D341Med (cell line): ENCODE data around the gene SORBS1.
"Not testable (repeated sequence)": the region's sequence is repeated elsewhere in the genome, so short reads cannot be mapped to it uniquely, and the experiment has no call there.

Experiments
- DNase-seq: peaks from one replicate; pipeline ENCODE4 v3.0.0; 2012; ENCODE audit warnings: low spot score

SORBS1 gene

GRCh38 chr10:95388539-95388938 lies 172.6 kb downstream of the SORBS1 start:
- DNase-seq = no peak

- DNase-seq = no peak
These were observed 173.1 kb downstream of the SORBS1 start for GRCh38 chr10:95388109-95388471.

DNA sequence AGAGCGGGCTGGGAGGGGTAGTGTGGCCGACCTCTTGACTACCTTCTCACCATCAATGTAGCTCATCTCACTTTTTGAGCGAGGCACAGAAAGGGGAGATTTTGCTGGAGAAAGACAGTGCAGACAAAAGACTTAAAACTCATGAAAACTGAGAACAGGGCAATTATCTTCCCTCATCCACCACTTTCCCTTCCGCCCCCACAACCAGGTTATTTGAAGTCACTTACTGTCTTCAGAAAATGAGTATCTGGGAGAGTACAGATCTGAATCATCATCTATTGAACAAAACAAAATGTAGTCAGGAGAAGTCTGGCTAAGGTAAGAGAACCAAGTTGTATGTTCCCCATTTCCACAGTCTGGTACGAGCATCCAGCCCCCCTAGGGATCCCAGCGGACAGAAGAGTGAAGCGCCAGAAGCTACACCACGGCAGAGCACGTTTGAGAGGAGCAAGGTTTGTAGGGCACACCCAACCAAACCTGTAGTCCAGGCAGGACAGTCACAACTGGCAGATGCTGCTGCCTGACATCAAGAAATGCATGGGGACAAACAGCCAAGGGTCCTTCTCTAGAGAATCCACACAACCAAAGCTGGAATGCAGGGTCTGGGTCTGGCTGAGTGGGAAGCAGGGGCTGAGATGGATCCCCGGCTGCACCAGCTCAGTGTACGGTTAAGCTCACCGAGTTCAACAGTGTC lies 177.0 kb downstream of the SORBS1 start:
- DNase-seq = no peak

- no peak for DNase-seq
These were observed 178.6 kb downstream of the SORBS1 start for GRCh38 chr10:95382596-95382995.

GRCh38 chr10:95382174-95382573 lies 179.0 kb downstream of the SORBS1 start:
- no peak for DNase-seq

DNA sequence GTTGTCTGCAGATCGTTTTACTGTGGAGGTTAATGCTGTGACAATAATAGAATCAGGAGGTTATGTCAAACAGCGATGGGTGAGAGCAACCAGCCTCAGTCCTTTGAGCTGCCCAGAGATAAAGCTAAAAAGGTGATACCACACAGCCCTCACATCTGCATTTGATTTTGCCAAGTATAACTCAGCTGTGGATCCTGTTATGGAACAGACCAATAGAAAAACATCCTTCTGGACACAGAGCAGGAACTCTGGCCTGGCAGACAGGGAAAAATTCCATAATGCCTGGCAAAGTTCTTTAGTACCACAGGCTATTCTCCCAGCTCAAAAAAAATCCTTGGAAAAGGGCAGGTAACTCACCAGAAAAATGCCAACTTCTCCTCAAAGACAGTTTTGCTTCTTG lies 183.2 kb downstream of the SORBS1 start:
- no peak for DNase-seq

- DNase-seq = no peak
These were observed 185.8 kb downstream of the SORBS1 start for GRCh38 chr10:95375418-95375817.

GRCh38 chr10:95374597-95375209 lies 186.5 kb downstream of the SORBS1 start:
- DNase-seq = peak; percentile 79

DNA sequence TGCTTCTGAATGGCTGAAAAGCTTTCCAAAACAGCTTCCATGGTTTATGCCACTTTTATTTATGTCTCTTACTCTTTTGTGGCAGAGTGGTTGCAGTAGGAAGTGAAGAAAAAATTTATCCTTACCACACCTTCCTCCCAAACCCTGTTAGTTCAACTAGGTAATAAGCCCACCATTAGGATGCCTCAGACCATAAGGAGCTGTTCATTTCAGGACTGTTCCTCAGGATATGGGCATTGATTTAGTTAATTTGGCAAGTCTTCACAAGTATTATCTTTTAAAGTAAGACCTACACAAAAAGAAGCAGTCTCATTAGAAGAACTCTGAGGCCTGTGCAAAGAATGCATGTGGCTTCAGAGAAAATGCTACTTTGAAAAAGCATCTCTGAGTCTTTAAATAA lies 187.5 kb downstream of the SORBS1 start:
- no peak for DNase-seq

- DNase-seq = no peak
These were observed 196.8 kb downstream of the SORBS1 start for GRCh38 chr10:95364342-95364741.

- peak; percentile 38 for DNase-seq
These were observed 197.8 kb downstream of the SORBS1 start for GRCh38 chr10:95363303-95363912.

GRCh38 chr10:95360122-95360714 lies 201.0 kb downstream of the SORBS1 start:
- no peak for DNase-seq

DNA sequence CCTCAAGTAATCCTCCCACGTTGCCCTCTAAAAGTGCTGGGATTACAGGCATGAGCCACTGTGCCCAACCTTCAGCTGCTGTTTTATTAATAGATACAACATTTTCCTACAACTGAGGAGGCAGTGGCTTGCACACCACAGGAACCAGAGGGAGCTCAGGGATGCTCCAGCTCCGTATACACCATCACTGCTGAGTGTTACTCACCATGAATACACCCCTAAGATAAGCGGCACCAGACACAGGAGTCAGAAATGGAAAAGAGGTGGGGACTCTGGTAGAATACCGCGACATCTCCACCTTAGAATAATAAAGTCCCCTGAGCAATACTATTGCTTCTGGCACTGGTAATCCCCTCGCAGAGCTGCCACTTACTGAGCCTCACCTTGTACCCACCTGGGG lies 201.7 kb downstream of the SORBS1 start:
- no peak for DNase-seq

DNA sequence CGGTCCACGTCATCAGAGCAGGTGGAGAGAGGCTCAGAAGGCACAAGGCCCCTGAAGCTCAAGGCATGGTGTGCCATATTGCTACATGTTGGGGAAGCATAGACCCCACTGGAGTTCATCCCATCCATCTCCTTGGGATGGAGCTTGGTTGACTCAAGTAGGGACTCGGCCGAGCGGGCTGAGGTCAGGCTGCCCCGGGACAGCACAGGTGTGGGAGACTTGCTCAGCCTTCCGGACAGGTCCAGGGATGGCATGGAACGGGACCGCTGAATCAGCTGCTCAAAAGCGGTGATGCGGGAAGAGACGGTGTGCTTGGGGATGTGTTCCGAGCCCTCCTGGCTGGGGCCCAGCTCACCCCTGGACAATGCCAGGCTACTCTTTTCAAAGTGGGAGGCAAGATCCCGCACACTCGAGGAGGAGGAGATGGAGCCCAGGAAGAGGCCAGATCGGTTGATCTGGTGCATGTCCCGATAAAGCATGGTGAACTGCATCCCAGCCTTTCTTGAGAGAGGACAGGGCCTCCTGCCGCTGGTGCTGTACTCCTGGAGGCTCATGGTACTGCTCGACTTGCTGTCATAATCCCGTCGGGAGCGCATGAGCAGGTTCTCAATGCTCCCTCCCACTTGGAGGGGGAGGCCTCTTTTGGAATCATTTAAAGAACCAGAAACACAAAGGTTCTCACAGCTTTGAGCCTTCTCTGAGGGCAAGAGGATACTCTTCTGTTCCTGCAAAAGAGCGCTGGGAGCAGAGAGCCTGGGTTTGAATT lies 204.8 kb downstream of the SORBS1 start:
- DNase-seq = no peak

GRCh38 chr10:95355301-95355700 lies 205.9 kb downstream of the SORBS1 start:
- DNase-seq = no peak

- no peak for DNase-seq
These were observed 207.1 kb downstream of the SORBS1 start for GRCh38 chr10:95354110-95354509.

GRCh38 chr10:95353123-95353522 lies 208.0 kb downstream of the SORBS1 start:
- DNase-seq = no peak

DNA sequence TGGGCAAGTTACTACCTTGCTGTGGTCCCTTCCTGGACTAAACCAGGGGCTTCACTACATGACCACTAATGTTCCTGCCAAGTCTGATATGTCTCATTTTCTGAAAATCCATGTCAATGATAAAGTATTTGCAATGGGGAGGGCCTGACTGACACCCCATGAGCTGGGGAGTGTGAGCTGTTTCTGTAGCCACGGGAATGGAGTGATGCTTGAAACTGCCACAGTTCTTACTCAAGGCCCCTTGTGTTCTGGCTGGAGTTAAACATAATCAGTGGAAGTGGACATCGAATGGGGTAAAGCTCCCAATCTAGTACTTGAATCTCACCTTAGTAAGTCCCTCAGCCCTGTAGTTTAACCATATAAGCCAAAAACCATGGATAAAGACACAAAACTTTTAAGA lies 208.5 kb downstream of the SORBS1 start:
- DNase-seq = no peak

GRCh38 chr10:95350830-95351228 lies 210.3 kb downstream of the SORBS1 start:
- no peak for DNase-seq

DNA sequence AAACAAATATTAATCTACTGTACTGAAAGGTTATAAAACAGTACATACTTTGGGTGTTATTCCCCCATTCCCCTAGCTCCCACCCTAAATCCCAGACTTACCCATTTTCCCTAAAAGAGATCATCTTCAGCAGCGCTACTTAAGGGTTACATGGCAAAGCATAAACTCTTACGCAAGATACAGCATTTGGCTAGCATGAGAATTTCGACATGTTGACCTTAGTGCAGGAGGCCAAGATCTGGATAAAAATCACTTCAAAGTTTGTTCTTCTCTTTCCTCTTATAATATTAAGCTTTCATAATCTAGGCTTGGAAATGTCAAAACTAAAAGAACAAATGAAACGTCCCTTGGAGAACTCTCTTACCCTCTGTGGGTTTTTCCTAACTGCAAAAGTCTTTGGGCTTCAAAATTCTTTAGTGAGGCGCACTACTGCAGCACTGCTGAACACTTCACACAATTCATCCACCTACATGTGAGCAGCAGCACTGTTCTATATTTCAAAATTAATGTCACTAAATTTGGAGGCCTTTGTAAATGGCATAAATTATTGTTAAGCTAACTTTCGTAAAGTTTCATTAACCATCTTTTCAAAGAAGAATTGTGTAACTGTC lies 210.8 kb downstream of the SORBS1 start:
- DNase-seq = no peak

DNA sequence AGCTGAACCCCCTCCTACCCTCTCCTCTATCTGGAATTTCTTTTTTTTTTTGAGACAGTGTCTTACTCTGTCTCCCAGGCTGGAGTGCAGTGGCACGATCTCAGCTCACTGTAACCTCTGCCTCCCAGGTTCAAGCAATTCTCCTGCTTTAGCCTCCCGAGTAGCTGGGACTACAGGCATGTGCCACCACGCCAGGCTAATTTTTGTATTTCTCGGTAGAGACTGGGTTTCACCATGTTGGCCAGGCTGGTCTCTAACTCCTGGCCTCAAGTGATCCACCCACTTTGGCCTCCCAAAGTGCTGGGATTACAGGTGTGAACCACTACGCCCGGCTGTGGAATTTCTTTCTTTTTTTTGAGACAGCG lies 213.8 kb downstream of the SORBS1 start:
- DNase-seq = not testable (repeated sequence)
